Hypothalamus (tissue), 51 donors: ENCODE measurements around the gene DPM3.
"Not testable (repeated sequence)": the region's sequence is repeated elsewhere in the genome, so short reads cannot be mapped to it uniquely, and the experiment has no call there.

Experiments used
- DNase-seq, 51 donors: peaks; one replicate each; lab custom pipeline; 2025; lab: John Stamatoyannopoulos, UW

The DPM3 gene, protein sequence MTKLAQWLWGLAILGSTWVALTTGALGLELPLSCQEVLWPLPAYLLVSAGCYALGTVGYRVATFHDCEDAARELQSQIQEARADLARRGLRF

DNA sequence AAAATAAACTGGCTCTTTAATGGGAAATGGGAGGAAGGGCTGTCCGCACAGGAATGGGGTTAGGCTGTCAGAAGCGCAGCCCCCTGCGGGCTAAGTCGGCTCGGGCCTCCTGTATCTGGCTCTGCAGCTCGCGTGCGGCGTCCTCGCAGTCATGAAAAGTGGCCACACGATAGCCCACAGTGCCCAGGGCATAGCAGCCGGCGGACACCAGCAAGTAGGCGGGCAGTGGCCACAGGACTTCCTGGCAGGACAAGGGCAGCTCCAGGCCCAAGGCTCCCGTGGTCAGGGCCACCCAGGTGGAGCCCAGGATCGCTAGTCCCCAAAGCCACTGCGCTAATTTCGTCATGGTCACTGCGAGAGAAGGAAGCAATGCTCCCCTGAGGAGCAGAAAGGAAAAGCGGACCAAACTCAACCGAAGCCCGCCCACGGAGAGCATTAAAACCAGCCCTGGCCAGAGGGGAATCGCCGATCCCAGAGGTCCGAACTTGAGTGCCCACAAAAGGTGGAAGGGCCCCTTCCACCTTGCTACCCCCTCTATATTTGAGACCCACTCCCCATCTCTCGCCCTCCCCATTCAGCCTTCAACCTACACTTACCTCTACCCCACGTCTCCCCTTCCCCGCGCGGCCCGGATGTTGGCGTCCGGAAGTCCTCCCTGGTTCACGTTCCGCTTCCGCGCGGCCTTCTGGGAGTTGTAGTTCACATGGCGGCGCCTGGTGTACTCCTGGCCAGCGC is at the start of gene DPM3:
TSS of gene DPM3 (minus strand) at position 637 of the 735 bp plus-strand sequence. CDS start at position 346, 291 bp downstream.
- DNase-seq, result peak in 50 of 51 donors; percentile 55 to 94 (median 84)

DNA sequence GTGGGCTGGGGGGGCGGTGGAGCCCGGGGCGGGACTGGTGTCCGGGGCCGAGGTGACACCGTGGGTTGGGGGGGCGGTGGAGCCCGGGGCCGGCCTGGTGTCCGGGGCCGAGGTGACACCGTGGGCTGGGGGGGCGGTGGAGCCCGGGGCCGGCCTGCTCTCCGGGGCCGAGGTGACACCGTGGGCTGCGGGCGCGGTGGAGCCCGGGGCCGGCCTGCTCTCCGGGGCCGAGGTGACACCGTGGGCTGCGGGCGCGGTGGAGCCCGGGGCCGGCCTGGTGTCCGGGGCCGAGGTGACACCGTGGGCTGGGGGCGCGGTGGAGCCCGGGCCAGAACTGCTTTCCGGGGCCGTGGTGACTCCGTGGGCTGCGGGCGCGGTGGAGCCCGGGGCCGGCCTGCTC is 49.6 kb upstream of the DPM3 start:
- not testable (repeated sequence) for DNase-seq

GRCh38 chr1:155188268-155188667 is 47.9 kb upstream of the DPM3 start:
- DNase-seq, result no peak

GRCh38 chr1:155187456-155187891 is 47.1 kb upstream of the DPM3 start:
- DNase-seq, result no peak

- DNase-seq, result no peak
Measured at GRCh38 chr1:155186794-155187455, 46.6 kb upstream of the DPM3 start.

DNA sequence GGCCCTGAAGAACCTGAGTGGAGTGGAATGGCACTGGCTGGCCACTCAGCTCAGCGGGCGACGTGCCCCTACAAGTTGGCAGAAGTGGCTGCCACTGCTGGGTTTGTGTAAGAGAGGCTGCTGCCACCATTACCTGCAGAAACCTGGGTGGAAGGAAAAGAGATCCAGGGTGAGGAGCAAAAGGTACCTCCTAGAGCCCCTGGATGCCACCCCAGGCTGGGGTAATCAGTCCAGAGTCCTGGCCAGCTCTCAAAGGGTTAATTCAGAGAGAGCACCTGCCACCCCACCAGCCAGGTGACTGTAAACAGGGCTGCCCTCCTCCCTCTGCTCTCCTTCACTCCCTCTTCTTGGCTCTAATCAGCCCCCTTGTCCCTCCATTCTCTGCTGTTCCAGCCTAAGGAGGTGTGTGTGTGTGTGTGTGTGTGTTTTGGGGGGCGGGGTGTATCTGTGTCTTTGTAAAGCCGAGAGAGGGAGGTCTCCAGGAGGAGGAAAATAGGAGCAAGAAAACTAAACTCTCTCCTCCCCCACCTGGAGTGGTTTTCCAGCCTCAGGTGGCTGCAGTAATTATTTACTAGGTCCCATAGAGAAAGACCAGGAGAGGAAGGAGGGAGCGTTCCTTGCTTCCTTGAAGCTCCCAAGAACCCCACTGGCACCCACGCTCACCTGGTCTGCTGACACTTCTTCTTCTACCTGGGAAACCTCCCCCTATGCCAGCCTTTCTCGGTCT is 45.9 kb upstream of the DPM3 start:
- DNase-seq, result no peak

GRCh38 chr1:155185783-155186066 is 45.4 kb upstream of the DPM3 start:
- DNase-seq, result no peak

- no peak for DNase-seq
Measured at GRCh38 chr1:155184835-155185782, 44.8 kb upstream of the DPM3 start.

GRCh38 chr1:155184351-155184811 is 44.0 kb upstream of the DPM3 start:
- DNase-seq, result no peak

DNA sequence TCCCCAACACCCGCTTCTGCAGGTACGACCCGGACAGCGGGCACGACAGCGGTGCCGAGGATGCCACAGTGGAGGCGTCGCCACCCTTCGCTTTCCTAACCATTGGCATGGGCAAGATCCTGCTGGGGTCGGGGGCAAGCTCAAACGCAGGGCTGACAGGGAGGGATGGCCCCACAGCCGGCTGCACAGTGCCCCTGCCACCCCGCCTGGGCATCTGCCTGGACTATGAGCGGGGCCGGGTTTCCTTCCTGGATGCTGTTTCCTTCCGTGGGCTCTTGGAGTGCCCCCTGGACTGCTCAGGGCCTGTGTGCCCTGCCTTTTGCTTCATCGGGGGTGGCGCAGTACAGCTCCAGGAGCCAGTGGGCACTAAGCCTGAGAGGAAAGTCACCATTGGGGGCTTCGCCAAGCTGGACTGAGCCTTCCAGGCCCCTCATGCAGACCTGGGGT is 43.5 kb upstream of the DPM3 start:
- DNase-seq, result no peak

- no peak for DNase-seq
Measured at GRCh38 chr1:155182052-155182550, 41.8 kb upstream of the DPM3 start.

GRCh38 chr1:155181371-155182051 is 41.2 kb upstream of the DPM3 start:
- no peak for DNase-seq

- no peak for DNase-seq
Measured at GRCh38 chr1:155179112-155180031, 39.0 kb upstream of the DPM3 start.

DNA sequence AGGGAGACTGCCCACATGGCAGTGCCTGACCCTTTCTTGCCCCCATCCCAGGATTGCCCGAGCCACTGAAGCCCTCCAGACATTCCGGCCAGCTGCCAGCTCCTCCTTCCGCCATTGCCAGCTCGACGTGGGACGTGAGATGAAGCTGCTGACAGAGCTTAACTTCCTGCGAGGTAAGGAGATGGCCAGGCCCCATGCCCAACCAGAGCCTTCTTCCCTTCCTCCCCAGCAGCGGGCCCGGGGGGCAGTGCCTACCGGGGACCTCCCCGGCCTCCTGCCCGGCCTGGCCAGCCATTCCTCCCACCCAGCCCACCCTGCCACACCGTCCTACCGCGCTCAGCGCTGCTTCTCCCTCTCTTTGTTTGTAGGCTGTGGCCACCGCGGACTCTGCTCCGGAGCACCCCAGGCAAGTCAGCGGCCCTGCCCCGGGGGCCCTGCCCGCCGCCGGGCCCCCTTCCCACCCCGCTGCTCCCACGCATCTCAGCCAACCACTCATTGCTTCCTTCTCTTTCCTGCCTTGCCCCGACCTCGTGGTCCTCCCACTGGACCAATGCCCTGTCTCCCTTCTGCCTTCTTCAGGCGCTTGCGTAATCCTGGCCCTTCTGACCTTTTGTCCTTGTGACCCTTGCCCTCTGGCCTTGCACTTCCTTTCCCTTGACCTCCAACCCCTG is 38.2 kb upstream of the DPM3 start:
- no peak for DNase-seq

- no peak for DNase-seq
Measured at GRCh38 chr1:155177918-155178281, 37.6 kb upstream of the DPM3 start.

DNA sequence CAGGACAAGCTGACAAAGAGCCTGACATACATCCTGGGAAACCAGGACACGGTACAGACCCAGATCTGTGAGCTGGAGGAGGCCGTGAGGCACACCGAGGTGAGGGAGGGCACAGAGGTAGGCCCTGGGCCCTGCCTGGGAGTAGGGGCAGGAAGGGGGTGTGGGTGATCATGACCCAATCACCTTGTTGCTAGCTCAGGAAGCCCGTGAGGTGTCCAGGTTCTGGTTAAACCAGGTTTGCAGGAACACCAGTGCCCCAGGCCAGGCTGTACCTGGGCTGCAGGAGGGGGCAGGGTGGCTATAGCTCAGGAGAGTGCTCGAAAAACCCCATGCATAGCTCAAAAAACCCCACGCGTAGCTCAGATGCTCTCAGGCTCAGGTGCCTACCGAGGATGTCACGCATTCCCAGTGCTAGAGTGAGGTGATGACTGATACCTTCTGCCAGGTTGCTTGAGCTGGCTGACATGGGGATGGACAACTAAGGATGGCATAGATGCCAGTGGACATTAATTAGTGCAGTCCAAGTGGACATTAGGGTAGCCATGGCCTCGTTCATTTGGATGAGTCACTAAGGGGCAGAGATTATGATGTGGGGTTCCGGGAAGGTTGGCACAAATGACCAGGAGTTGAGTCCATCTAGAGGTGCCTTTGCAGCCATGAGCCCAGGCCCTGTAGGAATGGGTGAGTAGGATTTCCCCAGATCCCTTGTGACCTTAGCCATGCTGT is 37.0 kb upstream of the DPM3 start:
- DNase-seq, result no peak

DNA sequence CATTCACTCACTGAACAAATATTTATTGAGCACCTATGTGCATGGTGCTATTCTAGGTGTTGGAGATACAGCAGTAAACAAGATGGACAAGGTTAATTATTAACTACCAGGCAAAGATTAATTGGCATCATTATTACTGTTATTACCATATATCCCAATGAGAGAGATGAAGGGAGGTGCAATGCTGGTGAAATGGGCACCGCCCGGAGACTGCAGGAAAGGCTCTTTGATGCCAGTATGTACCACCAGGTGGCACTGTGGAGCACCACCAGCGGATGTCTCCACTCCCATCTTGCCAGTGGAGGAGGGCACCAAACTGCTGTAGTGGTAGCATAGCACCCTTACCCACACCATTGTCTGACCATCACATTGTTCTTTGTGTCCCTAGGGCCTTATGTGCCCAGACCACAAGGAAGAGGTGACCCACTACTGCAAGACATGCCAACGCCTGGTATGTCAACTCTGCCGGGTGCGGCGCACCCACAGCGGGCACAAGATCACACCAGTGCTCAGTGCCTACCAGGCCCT is 36.3 kb upstream of the DPM3 start:
- peak in 45 of 51 donors; percentile 25 to 88 (median 68) for DNase-seq
